HG02623 (cell line): ENCODE data around the gene RABAC1.
A peak's percentile ranks its signal among the peaks of the same experiment; 100 is the strongest.
"Not testable (repeated sequence)": the region's sequence is repeated elsewhere in the genome, so short reads cannot be mapped to it uniquely, and the experiment has no call there.

ENCODE experiments used
- ATAC-seq: cut with Tn5 transposase; IDR thresholded peaks from one replicate; pipeline ENCODE4 v1.9.1; 2021; ENCODE audit warnings: moderate library complexity; ENCODE audit not compliant: unreplicated experiment

Gene RABAC1, protein sequence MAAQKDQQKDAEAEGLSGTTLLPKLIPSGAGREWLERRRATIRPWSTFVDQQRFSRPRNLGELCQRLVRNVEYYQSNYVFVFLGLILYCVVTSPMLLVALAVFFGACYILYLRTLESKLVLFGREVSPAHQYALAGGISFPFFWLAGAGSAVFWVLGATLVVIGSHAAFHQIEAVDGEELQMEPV

DNA sequence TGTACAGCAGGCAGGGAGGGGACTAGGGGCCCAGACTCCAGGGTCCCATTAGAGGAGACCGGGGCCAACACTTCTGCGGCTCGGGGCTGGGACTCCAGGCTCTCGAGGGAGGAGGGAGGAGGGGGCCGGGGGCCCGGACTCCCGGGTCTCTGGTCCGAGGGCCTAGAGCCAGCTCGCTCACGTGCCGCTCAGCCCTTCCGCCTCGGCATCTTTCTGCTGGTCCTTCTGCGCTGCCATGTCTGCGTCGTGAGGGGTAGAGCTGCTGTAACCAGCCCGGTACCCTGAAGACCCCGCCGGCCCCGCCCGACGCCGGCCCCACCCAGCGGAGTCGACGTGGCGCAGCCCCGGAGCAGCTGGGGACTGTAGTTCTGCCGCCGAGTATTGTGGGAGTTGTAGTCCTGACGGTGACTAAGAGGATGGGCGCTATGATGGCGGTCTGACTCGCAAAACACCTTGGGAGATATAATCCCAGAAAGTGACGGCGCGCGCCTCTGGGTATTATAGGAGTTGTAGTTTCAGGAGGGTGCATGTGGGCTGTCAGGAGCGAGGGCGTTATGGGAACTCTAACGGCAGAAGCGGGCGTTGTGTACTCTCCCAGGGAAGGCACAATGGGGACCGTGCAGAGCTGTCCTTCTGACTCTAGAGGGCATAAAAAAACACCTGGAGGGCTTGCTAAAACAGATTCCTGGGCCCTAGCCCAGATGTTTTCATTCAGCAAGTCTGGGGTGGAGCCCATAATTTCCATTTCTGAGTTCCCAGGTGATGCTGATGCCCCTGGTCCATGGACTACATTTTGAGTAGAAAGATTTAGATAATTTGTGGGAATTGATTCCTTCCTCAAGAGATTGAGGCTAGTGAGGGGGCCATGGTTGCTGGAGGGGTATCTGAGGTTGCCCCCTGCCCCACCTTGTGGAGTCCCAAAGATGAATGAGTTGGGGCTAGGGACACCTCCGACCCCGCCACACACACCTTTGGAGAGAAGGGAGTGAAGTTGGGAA, at the start of gene RABAC1:
TSS of gene RABAC1 (minus strand) at position 266 of the 998 bp plus-strand sequence. CDS start at position 237, 29 bp downstream.
- ATAC-seq = peak; percentile 89

DNA sequence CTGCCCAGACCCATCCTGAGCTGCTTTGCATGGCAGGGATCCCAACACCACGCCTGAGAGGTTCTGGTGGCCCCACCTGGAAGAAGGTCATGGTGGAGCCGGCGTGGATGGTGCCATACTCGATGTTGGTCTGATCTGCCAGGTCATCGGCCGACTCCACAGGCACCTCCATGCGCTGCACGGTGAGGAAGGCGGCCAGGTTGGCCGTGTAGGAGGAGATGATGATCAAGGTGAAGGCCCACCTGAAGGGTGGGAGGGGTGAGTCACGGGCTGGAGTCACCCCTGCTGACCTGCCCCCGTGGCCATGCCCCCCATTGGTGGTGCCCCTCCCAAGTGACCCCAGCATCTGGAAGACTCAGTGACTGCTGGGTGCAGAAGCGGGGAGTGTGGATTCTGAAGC, 47.4 kb upstream of the RABAC1 start:
- no peak for ATAC-seq

DNA sequence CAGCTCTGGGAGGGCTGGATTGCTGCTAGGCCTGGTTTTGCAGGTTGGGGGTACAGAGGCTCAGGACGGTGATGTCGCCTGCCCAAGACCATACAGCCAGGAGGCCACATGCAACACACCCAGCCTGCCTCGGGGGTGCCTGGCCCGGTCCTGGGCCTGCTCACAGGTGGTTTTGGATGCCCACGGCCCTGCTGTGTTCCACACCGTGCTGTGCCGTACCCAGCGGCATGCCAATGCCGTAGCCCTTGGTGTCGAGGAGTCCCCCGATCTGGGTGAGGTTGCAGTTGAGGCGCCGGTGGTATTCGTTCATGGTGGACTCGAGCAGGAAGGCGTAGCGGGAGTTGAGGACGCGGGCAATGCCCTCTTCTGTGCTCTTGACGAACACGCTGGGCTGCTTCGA, 46.4 kb upstream of the RABAC1 start:
- ATAC-seq = no peak

DNA sequence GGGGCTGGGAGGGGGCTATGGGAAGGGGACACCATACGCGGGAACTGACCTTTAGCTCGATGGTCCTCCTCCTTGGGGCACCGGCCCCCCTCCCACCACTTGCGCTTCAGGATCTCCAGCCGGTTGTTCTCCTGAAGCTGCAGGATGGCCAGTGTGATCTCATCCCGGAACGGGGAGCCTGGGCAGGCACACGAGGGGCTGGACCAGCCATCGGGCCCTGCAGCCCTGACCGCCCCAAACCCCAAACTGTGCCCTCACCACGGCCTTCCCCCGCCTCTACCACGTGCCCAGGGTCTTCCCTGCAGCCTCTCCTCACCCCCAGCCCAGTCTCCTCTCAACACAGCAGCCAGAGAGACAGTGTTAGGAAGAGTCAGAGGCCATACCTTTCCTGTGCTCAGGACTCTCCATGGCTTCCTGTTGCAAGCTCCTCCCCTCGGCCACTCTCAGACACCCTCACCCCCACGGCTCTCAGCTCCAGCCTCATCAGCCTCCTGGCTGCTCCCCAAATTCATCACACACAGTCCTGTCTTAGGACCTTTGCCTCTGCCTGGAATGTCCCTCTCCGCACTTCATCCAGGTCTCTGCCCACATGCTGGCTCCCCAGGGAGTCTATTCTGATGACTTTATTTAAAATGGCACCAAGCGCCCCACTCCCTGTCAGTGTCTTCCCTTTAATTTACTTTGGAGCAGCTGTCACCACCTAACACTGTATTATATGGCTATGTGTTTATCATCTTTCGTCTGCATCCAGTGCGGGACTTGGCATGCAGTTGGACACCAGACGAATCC, 44.6 kb upstream of the RABAC1 start:
- no peak for ATAC-seq

DNA sequence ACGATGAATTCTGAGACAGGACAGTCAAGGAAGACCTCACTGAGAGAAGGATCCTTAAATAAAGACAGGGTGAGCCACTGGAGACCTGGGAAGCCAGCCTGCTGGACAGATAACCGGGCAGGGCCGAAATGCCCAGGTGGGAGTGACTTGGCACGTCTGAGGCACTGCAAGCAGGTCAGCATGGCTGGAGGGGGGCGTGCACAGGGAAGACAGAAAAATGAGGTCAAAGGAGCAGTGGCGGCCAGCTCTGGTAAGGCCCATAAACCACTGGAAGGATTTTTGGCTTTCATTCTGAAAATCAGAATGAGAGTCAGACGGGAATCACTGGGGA, 40.7 kb upstream of the RABAC1 start:
- no peak for ATAC-seq

DNA sequence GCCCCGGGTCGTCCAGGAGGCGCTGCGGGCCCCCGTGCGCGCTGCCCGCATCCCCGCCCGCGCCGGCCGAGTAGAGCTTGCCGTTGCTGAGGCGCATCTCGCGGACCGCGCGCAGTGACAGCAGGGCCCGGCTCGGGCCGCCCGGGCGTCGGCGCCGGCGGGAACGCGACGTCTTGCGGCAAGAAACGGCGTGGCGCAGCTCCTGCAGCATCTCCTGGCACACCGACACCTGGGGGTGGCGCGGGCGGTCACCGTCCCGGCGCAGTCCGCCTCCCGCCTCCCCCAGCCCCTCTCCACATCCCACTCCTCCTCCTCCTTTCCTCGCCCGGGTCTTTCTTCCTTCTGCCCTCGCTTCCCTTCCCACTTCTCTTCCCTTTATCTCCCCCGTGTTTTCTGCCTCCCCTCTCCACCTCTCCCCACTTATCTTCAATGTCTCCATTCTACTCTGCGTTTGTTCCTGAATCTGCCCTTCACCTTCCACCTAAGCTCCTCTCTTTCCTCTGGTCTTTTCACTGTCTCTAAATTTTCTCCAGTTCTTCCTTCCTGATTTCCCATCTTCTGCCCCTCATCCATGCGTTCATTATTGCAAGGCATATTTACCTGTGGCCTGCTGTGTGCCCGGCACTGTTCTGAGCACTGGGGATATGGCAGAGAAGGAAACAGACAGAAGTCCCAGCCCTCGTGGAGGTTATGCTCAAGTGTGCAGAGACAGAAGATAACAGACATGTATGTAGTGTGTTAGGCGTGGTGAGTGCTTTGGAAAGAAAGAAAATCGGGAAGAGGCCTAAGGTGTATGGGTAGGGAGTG, 40.2 kb upstream of the RABAC1 start:
- ATAC-seq = no peak

DNA sequence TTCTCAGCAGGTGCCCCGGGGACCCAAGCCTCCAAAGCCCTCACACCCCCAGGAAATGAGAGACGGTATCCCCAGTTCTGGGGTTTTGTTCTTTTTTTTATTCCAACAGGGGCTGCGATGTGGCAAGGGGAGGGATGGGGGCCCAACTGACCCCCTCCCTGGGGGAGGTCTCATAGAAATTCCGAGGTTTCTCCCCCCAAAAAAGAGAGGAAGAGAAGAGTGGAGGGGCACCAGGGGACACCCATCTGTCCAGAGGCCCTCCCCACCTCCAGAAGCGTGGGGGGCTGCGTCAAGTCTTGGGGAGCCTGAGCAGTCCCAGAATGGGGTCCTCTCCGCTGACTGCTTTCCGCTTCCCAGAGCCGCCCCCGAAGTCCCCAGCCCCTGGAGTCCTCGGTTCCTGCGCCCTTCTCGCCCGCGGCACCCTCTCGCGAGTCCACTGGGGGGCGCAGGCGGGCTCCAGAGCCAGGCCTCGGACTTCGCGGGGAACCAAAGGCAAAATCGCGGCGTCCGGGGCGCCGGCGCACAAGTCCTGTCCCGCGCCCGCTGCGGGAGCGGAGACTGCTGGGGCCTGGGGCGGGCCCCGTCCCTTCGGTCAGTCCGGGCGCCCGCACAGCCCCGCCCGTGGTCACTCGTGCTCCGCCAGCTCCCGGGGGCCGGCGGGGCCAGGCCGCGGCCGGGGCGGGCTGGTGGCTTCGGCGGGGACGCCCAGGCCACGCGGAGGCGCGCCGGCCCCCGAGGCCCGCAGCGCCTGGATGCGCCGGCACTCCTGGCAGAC, 39.3 kb upstream of the RABAC1 start:
- no peak for ATAC-seq

DNA sequence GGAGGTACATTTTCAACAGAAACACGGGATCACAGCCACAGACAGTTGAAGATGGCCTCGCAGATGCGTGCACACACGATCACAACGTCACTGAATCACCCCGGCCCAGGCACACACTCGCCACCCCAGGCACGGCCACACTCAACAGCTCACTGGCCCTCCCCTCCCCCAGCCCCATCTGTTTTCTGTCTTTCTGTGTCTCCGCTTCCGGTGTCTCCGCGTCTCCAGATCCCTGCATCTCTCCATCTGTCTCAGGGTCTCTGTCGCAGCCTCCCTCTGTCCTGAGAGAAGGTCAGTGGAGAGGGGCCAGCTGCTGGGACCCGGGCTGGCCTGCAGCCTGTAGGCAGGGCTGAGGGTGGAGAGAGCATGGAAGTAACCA, 38.7 kb upstream of the RABAC1 start:
- no peak for ATAC-seq

DNA sequence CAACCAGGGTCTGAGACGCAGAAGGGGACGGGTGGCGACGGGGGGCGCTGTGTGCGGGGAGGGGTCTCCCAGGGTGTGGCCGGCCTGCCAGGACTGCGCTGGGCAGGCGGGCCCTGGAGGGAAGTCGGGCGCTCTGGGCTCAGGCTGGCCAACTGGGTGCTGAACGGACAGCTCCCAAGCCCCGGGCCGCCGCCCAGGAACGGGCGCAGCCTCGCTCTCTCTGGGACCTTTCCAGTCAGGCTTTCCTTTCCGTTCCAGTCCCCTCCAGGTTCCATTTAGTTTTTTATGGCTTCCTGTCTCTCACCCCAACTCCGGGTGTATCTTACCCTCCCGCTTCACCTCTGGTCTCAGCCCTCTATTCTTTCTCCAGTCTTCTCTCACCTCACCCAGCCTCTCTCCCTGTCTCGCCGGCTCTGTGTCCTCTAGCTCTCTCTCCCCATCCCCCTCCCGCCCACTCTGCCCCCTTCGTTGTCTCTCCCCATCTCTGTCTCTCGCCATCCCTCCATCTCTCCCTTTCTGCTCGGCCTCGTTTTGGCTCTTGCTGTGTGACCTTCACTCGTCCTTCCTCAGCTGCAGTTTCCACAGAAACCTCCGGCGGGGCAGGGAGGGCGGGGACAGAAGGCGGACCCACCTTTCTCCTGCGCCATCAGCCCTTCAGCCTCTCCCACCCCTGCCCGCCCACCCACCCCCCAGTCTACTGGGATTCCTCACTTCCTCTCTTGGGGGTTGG, 38.2 kb upstream of the RABAC1 start:
- no peak for ATAC-seq

DNA sequence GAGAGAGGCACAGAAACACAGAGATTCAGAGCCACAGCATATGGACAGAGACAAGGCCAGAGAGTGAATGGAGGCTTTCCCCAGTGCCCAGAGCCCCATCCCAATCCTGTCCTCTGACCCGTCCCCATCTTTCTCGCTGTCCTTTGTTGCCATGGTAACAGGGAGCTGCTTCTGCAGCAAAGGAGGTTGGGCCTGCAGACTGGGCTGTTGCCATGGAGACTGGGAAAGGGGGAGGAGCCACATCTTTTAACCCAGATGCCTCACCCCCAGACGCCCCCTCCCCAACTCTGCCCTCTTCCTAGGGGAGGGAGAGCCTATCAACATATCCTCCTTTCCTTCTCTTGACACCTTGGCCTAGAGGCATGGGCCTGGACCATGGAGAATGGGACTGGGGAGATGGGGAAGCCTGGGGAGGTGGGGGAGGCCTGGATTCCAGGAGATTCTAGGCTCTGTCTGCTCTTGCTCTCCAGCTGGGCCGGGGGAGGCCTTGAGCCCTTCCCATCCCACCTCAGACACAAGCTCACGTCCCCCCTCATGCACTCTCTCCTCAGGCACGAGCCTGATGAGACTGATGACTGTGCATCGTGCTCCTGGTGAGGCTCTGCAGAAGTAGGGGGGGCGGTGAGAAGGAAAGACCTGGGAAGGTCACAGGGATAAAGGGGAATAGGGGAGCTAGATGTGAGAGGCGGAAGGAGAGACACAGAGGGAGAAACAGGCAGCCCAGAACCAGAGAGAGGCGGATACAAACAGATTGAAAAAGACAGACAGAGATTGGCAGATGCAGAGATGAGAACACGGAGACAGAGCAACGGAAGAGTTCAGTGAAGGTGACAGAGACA, 37.1 kb upstream of the RABAC1 start:
- no peak for ATAC-seq

DNA sequence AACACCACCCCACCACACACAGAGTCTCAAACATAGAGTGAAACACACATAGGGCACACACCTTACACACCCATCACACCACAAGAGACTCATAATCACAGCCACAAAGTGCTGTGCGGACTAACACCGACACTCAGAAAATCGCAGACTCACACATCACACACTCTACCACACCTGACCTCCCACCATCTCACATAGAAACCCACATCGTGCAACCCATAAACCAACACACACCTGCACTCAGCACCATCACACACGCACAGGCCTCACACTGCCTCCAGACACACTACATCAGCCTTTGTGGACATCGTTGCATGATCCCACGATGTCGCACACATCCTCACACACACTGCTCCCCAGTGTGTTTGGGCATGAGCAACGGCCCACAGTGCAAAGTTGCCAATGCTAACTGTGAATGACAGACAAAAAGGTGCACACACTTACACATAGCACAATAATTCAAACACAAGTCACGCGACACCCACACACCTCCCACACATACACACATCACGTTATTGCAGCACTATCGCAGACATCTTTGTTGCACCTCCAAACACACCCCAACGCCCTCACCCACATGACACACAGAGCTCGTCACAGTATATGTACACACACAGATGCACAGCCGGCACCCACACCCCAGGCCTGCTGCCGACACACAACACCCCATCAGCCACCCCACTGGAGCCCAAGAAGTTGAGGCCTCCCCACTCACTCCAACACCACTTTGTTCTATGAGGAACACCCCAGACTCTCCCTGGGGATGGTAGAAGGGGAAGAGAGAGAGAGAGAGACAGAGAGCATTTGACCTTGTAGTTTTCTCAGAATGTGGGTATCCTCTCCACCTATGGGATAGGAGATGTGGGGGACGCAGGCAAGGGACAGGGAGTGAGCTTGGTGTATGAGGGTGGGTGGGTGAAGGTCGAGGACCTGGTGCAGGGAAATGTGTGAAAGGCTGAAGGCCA, 36.2 kb upstream of the RABAC1 start:
- no peak for ATAC-seq

DNA sequence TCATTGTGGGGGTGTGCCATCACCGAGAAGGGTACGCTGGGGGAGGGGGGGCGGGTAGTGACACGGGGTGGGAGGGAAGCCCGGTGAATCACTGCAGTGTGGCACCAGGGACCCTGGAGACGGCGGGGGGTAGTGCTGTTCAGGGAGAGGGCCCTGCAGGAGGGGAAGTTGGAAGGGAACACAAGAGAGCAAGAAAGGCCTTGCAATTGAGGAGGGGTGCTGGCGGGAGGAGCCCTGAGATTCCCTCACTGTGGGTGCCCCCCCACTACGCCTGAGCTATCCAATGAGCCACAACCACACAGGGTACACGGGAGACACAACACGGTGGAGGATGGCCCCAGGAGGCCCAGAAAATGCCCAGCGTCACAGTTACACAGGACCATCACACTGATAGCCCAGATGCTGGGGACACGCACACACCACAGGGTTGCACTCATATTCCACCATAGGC, 35.4 kb upstream of the RABAC1 start:
- ATAC-seq = no peak

DNA sequence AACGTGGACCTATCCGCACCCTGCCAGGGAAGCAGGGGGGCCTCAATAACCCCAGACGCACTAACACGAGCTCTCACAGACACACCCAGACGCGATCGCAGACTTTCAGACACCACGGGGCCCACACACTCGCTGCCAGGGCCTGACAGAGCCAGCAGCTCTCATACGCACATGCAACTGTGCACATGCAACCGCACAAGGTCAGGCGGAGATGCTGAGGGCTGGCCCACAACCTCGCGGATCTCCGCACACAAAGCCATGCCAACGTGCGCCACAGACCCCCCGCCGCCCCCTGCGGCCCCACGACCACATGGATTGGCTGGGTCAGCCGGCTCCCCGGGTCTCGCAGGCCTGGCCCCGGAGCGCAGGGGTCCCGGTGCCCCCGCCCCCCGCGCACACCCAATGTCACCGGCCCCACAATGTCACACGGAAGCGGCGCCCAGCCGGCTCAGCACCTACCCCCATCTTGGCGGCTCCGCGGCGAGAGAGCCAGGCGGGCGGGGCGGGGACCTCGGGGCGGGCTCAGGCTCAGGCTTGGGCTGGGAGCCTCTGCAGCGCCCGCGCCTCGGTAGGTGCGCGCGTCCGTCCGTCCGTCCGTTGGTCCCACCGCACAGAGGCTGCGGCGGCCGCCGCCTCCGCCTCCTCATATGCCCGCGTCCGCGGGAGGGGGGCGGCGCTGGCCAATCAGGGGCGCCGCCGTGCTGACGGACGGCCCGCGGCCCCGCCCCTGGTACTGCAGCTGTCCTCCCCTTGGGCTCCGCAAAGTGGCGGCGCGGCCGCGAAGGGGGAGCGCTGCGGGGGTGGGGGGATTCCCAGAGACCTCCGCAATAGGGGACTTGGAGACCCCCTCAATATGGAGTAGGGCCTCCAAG, 34.7 kb upstream of the RABAC1 start, which contains the start of gene ATP1A3:
TSS of gene ATP1A3 (minus strand) at position 619 of the 872 bp plus-strand sequence. CDS start at position 465, 154 bp downstream.
- no peak for ATAC-seq

DNA sequence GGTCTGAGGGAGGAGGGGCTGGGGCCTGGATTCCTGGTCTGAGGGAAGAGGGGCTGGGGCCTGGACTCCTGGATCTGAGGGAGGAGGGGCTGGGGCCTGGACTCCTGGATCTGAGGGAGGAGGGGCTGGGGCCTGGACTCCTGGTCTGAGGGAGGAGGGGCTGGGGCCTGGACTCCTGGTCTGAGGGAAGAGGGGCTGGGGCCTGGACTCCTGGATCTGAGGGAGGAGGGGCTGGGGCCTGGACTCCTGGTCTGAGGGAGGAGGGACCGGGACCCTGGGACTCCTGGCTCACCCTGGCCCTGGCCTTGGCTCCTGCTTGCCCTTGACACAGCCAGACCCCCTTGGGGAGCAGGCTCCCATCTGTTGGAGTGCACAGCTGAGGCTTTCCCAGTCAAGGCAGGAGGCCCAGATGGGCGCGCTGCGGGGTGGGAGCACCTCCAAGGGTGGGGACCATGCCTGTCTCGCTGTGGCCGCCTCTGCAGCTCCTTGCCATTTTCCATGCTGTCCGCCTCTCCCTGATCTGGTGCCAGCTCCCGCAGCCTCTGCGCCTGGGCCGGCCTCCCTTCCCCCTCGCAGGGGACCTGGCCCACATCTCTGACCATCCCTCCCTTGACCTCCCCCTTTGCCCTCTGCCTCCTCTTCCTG, 32.9 kb upstream of the RABAC1 start:
- ATAC-seq = not testable (repeated sequence)

DNA sequence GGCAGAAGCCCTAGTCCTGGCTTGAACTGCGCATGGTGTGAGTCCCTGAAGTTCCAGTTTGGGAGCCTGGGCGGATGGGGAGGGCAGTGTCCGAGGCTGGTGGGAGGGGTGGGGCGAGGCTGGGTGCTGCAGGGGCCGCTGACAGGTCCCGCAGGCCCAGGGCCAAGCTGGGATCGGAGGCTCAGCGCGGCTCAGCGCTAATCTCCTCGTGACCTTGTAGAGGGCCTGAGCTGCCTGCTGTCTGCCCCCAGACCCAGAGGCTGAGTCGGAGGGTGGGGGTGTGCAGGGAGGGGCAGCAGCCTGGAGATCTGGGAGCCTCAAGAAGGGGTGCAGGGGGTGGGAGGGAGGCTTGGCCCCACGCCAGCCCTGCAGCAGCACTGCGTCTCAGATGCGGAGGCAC, 31.9 kb upstream of the RABAC1 start:
- ATAC-seq = no peak

DNA sequence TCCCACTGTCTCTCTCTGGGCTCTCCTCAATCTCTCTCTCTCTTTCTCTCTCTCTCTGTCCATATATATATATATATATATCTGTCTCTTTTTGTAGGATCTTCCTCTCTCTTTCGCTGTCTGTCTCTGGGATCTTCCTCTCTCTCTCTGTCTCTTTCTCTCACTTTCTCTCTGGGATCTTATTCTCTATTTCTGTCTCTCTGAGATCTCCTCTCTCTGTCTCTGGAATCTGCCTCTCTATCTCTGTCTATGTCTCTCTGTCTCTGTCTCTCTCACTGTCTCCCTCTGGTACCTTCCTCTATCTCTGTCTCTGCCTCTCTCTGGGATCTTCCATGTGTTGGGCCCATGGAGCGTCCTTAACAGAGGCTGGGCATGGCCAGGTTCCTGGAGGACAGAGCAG, 31.5 kb upstream of the RABAC1 start:
- ATAC-seq = no peak
